Keratinocyte (primary cell): ENCODE results near the gene LRCH3. TPM values are rescaled to one million over a fixed set of nuclear protein-coding genes. Genes with fewer than 3 reads are reported as not detected.

Source experiments
- DNase-seq: peaks from one replicate; pipeline ENCODE4 v3.0.0-alpha.2; 2011; ENCODE audit warnings: low read depth, missing footprints, low spot score
- FAIRE-seq: peaks from 2 replicates; lab custom pipeline; 2011; peaks lifted over from hg19 to GRCh38; lab: Jason Lieb, UNC
- H2AFZ ChIP-seq: 2 replicates; pipeline ENCODE4 v1.6.0; 2012; ENCODE audit warnings: low read length, control low read depth, inconsistent platforms; ENCODE audit not compliant: control insufficient read depth
- H3K27ac ChIP-seq: 2 replicates; pipeline ENCODE4 v1.5.1; 2011; ENCODE audit warnings: low read length; ENCODE audit not compliant: control insufficient read depth, insufficient read depth
- H3K27me3 ChIP-seq: 3 replicates; pipeline ENCODE4 v1.6.0; 2011; ENCODE audit warnings: low read length; ENCODE audit not compliant: control insufficient read depth, insufficient read depth; ENCODE audit errors: extremely low read depth
- H3K36me3 ChIP-seq, 2 experiments: 2 replicates in 1 of 2; 3 replicates in 1 of 2; pipeline ENCODE4 v1.5.1; 2011; ENCODE audit warnings: low read length in 2 of 2, mild to moderate bottlenecking in 1 of 2; ENCODE audit not compliant: control insufficient read depth in 2 of 2, insufficient read depth in 2 of 2; ENCODE audit errors: extremely low read depth in 1 of 2
- H3K4me1 ChIP-seq: 3 replicates; pipeline ENCODE4 v1.5.1; 2011; ENCODE audit warnings: low read length; ENCODE audit not compliant: control insufficient read depth, insufficient read depth; ENCODE audit errors: extremely low read depth
- H3K4me2 ChIP-seq: 3 replicates; pipeline ENCODE4 v1.6.0; 2011; ENCODE audit warnings: low read depth, low read length; ENCODE audit not compliant: control insufficient read depth, insufficient read depth; ENCODE audit errors: extremely low read depth
- H3K4me3 ChIP-seq, 3 experiments: fragments of 200-600 bp in 1 of 3; sonication (generic) in 1 of 3; 2 replicates in 2 of 3; 3 replicates in 1 of 3; pipeline ENCODE4 v1.5.1; 2011 to 2016; ENCODE audit warnings: low read length in 3 of 3, mild to moderate bottlenecking in 3 of 3, control low read depth in 2 of 3, inconsistent platforms in 1 of 3, low read depth in 1 of 3, mixed read lengths in 1 of 3, mixed run types in 1 of 3, moderate library complexity in 1 of 3; ENCODE audit not compliant: control insufficient read depth in 2 of 3, insufficient read depth in 2 of 3; ENCODE audit errors: extremely low read depth in 1 of 3
- H3K79me2 ChIP-seq: 2 replicates; pipeline ENCODE4 v1.6.0; 2012; ENCODE audit warnings: low read length; ENCODE audit not compliant: control insufficient read depth, insufficient read depth
- H3K9ac ChIP-seq: 3 replicates; pipeline ENCODE4 v1.6.0; 2011; ENCODE audit warnings: low read length; ENCODE audit not compliant: control insufficient read depth, insufficient read depth; ENCODE audit errors: extremely low read depth
- H3K9me1 ChIP-seq: 3 replicates; pipeline ENCODE4 v1.6.0; 2011; ENCODE audit warnings: low read length; ENCODE audit not compliant: control insufficient read depth, insufficient read depth; ENCODE audit errors: extremely low read depth
- H3K9me3 ChIP-seq: 2 replicates; pipeline ENCODE4 v1.5.1; 2012; ENCODE audit warnings: low read depth, low read length; ENCODE audit not compliant: control insufficient read depth
- H4K20me1 ChIP-seq: 3 replicates; pipeline ENCODE4 v1.6.0; 2011; ENCODE audit warnings: low read length; ENCODE audit not compliant: control insufficient read depth, insufficient read depth; ENCODE audit errors: extremely low read depth
- EZH2 ChIP-seq: IDR thresholded peaks from one replicate; pipeline ENCODE4 v1.6.1; 2012; ENCODE audit warnings: inconsistent platforms, mild to moderate bottlenecking, low read length, moderate library complexity
- dilution Hi-C: fragments of 300-500 bp; cut with MboI; formaldehyde crosslinking; loops from one replicate; pipeline ENCODE4 v1.7.0; 2020; ENCODE audit warnings: low sequenced_read_pairs; ENCODE audit not compliant: extremely low pct_ligation_motif_present
- polyA plus RNA-seq, 5 experiments: library from polyadenylated mRNA; depleted of rRNA in 3 of 5; stranded (reverse) in 3 of 5; stranded (forward) in 1 of 5; unstranded in 1 of 5; fragments of >200 nt; gene quantifications; 1 replicate in 1 of 5; 2 replicates in 3 of 5; 3 replicates in 1 of 5; pipeline versions ENCODE4 v1.2.1 to v1.2.3, GENCODE V29; 2011 to 2012; ENCODE audit warnings: missing spikeins in 2 of 5, low read depth in 1 of 5, low replicate concordance in 1 of 5
- TF ChIP-seq, protein P1 (sequence below), 3 experiments: IDR thresholded peaks in 1 of 3; conservative IDR thresholded peaks in 1 of 3; optimal IDR thresholded peaks in 1 of 3; 2 replicates in 2 of 3; 3 replicates in 1 of 3; pipeline versions ENCODE3 to v1.5.1; 2011; ENCODE audit warnings: low read length in 3 of 3, mild to moderate bottlenecking in 3 of 3, moderate library complexity in 2 of 3, control low read depth in 1 of 3, inconsistent platforms in 1 of 3; ENCODE audit not compliant: insufficient read depth in 2 of 3; ENCODE audit errors: extremely low read depth in 1 of 3

LRCH3 gene
- polyA plus RNA-seq, 1 donor (not counting 4 experiments of a cell fraction or from before 2014, with no cell fraction given) = 50.2 TPM

DNA sequence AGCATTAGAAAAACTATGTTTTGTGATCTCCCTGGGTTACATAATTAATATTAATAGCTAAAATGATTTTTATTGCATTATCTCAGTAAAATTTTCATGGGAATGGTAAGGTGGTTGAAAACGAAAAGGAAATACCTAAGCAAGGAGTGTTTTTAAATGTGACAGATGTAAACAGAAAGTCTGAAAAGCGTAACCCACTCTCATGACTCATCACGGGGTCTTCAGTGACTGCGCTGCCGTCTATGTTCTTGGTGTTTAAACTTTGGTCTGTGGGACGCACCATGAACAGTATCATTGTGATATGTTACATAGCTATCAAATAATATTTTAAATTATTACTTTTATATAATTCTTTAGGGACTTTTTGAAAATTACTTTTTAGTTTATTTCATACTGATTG, 19.8 kb downstream of the LRCH3 start:
- Histone ChIP-seq H3K27ac (no peak overlapping the region), H3K4me3 (no peak overlapping the region), H3K36me3 (peaks cover 0 to 3% of the 10 kb centered on the region in 2 experiments), H3K9me1 (no peaks in the 10 kb centered on the region), H3K4me2 (no peak overlapping the region), H3K4me1 (peaks cover 6% of the 10 kb centered on the region), H2AFZ (no peak overlapping the region), H4K20me1 (no peaks in the 10 kb centered on the region), H3K27me3 (no peaks in the 10 kb centered on the region), H3K9ac (no peak overlapping the region), H3K79me2 (peaks cover 75% of the 10 kb centered on the region), H3K9me3 (no peaks in the 10 kb centered on the region)
- no peak for FAIRE-seq
- dilution Hi-C loops = no loop called here
- DNase-seq = no peak
- TF ChIP-seq, protein P1, sequence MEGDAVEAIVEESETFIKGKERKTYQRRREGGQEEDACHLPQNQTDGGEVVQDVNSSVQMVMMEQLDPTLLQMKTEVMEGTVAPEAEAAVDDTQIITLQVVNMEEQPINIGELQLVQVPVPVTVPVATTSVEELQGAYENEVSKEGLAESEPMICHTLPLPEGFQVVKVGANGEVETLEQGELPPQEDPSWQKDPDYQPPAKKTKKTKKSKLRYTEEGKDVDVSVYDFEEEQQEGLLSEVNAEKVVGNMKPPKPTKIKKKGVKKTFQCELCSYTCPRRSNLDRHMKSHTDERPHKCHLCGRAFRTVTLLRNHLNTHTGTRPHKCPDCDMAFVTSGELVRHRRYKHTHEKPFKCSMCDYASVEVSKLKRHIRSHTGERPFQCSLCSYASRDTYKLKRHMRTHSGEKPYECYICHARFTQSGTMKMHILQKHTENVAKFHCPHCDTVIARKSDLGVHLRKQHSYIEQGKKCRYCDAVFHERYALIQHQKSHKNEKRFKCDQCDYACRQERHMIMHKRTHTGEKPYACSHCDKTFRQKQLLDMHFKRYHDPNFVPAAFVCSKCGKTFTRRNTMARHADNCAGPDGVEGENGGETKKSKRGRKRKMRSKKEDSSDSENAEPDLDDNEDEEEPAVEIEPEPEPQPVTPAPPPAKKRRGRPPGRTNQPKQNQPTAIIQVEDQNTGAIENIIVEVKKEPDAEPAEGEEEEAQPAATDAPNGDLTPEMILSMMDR (optimal IDR thresholded peaks at IDR 0.05 in 1 of 3, IDR thresholded peaks at IDR 0.05 in 1 of 3, conservative IDR thresholded peaks at IDR 0.05 in 1 of 3; ENCODE audit: extremely low read depth in 1 of 3, insufficient read depth in 2 of 3, low read length in 3 of 3) = no peak
- TF ChIP-seq EZH2 = no peak

- Histone ChIP-seq H3K9ac (no peak overlapping the region), H3K9me1 (no peaks in the 10 kb centered on the region), H3K4me1 (peaks cover 6% of the 10 kb centered on the region), H3K27me3 (no peaks in the 10 kb centered on the region), H4K20me1 (no peaks in the 10 kb centered on the region), H3K79me2 (peaks cover 75% of the 10 kb centered on the region), H3K9me3 (no peaks in the 10 kb centered on the region), H3K4me2 (no peak overlapping the region), H3K27ac (no peak overlapping the region), H2AFZ (no peak overlapping the region), H3K36me3 (peaks cover 0 to 2% of the 10 kb centered on the region in 2 experiments), H3K4me3 (no peak overlapping the region)
- FAIRE-seq (no peak), DNase-seq (no peak)
- TF ChIP-seq, protein P1 (optimal IDR thresholded peaks at IDR 0.05 in 1 of 3, IDR thresholded peaks at IDR 0.05 in 1 of 3, conservative IDR thresholded peaks at IDR 0.05 in 1 of 3; ENCODE audit: extremely low read depth in 1 of 3, insufficient read depth in 2 of 3, low read length in 3 of 3) = no peak
- no peak for TF ChIP-seq EZH2
- dilution Hi-C loops = no loop called here
Measured at GRCh38 chr3:197811343-197811742, 20.3 kb downstream of the LRCH3 start.
